Measurements from ENCODE around the gene ZNF93. TPM values are rescaled to one million over a fixed set of nuclear protein-coding genes. Genes with fewer than 3 reads are reported as not detected.
"Not testable (repeated sequence)": the region's sequence is repeated elsewhere in the genome, so short reads cannot be mapped to it uniquely, and the experiment has no call there.

Gene ZNF93
- total RNA-seq (10 to 100 TPM in 2 of 5 experiments, 1 to 10 TPM in 3; 3.4 to 11.6 (median 7.2) TPM), polyA plus RNA-seq (1 to 10 TPM; 8.7 to 9.6 TPM), total RNA-seq (9.4 reads per million, percentile 34 among the genes with 10 or more reads in this experiment)

GRCh38 chr19:19900729-19901444, at the start of gene ZNF93:
Gene ZNF93, plus strand, starts transcription at chr19:19900946. Its CDS starts 143 bp downstream, at chr19:19901089.
- Mint-ChIP-seq H3K36me3 (peaks cover 9 to 71% (median 15%) of the 10 kb centered on the region in 5 donors), H3K27me3 (no peaks in the 10 kb centered on the region), H3K4me3 (peak within 1 kb of the TSS; percentile 90 to 100 (median 97)), H3K4me1 (peaks cover 16 to 40% (median 32%) of the 10 kb centered on the region in 7 donors), H3K9me3 (peaks cover 15 to 49% (median 27%) of the 10 kb centered on the region in 11 donors), H3K27ac (peak within 1 kb of the TSS; percentile 82 to 97 (median 92))
- peaks cover 0 to 13% (median 5%) of the 10 kb centered on the region in 3 experiments for H3K9me3 ChIP-seq (ENCODE audit: control insufficient read depth in 2 of 3, low read length in 3 of 3)
- DNase-seq (peak; percentile 67 to 94 (median 91)), ATAC-seq (peak; percentile 99)
- CTCF ChIA-PET: interaction anchor here (0.7 to 1.4 kb wide), 2 partner anchors 11 to 381 kb away, joined by 3 read pairs; no protein-coding TSS in a partner anchor
- POLR2A ChIA-PET: interaction anchor here (0.5 to 4.6 kb wide), 20 partner anchors 16 to 274 kb away, joined by 3 to 44 read pairs (median 6); partner anchors contain the start of genes ATP13A1, ZNF101, ZNF14 and ZNF253
- intact Hi-C loops (cut with micrococcal nuclease): loop anchor here (1.0 to 10.0 kb wide), 11 partner anchors 35 to 666 kb away; partner anchors contain the start of genes ZNF101 (in 2 of the 2), ZNF506 (in 2 of the 2), MAU2 (in 1 of the 2) and SUGP1 (in 1 of the 2)
- H3K27me3 ChIP-seq (ENCODE audit: control insufficient read depth in 2 of 2, insufficient read depth in 2 of 2, low read length in 2 of 2): no peaks in the 10 kb centered on the region
- H3K4me3 ChIP-seq (ENCODE audit: low read length): peak within 1 kb of the TSS; percentile 83
- no peaks in the 10 kb centered on the region for H3K36me3 ChIP-seq (ENCODE audit: control insufficient read depth in 2 of 3, insufficient read depth in 3 of 3, low read length in 3 of 3)
- H3K4me1 ChIP-seq (ENCODE audit: control insufficient read depth in 2 of 2, insufficient read depth in 2 of 2, low read length in 2 of 2): no peaks in the 10 kb centered on the region
- H3K27ac ChIP-seq (ENCODE audit: low read depth, low read length): peak within 1 kb of the TSS; percentile 77

DNA sequence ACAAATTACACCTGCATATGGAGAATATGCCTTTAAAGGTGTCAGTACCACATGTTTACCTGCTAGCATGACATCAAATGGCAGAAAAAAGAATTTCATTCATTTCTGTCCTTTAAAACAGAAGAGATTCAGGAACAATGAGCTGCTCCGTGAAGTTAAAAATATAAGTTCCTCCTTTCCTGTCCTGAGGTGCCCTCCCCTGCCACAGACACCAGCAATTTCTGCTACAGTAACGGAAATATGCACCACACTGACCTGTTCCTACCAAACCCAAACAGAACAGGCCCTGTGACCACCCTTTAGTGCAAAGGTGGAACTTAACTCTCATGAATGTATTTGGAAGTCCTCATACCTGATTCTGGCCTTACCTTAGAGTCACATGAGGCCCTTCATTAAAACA, 49.0 kb upstream of the ZNF93 start:
- CTCF ChIA-PET, H3K27ac Mint-ChIP-seq, ATAC-seq: not testable (repeated sequence)

DNA sequence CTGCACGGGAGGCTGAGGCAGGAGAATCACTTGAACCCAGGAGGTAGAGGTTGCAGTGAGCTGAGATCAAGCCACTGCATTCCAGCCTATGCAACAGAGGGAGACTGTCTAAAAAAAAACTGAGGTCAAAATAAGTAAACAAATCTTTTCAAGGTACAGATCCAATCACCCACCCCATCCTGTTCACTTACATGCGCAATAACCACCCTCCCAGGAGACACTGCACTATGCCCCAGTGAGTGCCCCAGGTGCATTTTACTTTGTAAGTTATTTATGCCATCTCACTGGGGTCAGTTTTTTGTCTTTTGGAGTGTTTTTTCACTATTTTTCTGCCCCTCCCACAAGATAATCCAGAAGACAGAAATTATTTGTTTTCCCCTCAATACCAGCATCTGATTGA, 42.0 kb upstream of the ZNF93 start:
- H3K4me1 ChIP-seq (ENCODE audit: control insufficient read depth in 2 of 2, insufficient read depth in 2 of 2, low read length in 2 of 2): no peaks in the 10 kb centered on the region
- ChIA-PET CTCF (no interaction called here), POLR2A (no interaction called here)
- no peak overlapping the region for H3K4me3 ChIP-seq (ENCODE audit: low read length)
- DNase-seq: no peak
- ATAC-seq: no peak
- no peak overlapping the region for H3K27ac ChIP-seq (ENCODE audit: low read depth, low read length)
- no peaks in the 10 kb centered on the region for H3K27me3 ChIP-seq (ENCODE audit: control insufficient read depth in 2 of 2, insufficient read depth in 2 of 2, low read length in 2 of 2)
- Mint-ChIP-seq H3K36me3 (peaks cover 0 to 20% (median 13%) of the 10 kb centered on the region in 5 donors), H3K27ac (no peak overlapping the region), H3K4me1 (peaks cover 2 to 21% (median 11%) of the 10 kb centered on the region in 7 donors), H3K9me3 (peaks cover 0 to 40% (median 0%) of the 10 kb centered on the region in 11 donors), H3K27me3 (no peaks in the 10 kb centered on the region), H3K4me3 (no peak overlapping the region)
- intact Hi-C loops (cut with micrococcal nuclease): no loop called here
- no peaks in the 10 kb centered on the region for H3K9me3 ChIP-seq (ENCODE audit: control insufficient read depth in 2 of 3, low read length in 3 of 3)
- no peaks in the 10 kb centered on the region for H3K36me3 ChIP-seq (ENCODE audit: control insufficient read depth in 2 of 3, insufficient read depth in 3 of 3, low read length in 3 of 3)

More for the DNA sequence above, 49.0 kb upstream of the ZNF93 start:
- H3K9me3 Mint-ChIP-seq: peaks cover 0 to 20% (median 0%) of the 10 kb centered on the region in 11 donors
- H3K36me3 Mint-ChIP-seq; intact Hi-C loops (cut with micrococcal nuclease); H3K27me3 ChIP-seq (ENCODE audit: control insufficient read depth in 2 of 2, insufficient read depth in 2 of 2, low read length in 2 of 2); H3K9me3 ChIP-seq (ENCODE audit: control insufficient read depth in 2 of 3, low read length in 3 of 3); DNase-seq; H3K4me1 Mint-ChIP-seq; H3K27ac ChIP-seq (ENCODE audit: low read depth, low read length); H3K27me3 Mint-ChIP-seq; H3K4me1 ChIP-seq (ENCODE audit: control insufficient read depth in 2 of 2, insufficient read depth in 2 of 2, low read length in 2 of 2); H3K4me3 Mint-ChIP-seq; H3K4me3 ChIP-seq (ENCODE audit: low read length); H3K36me3 ChIP-seq (ENCODE audit: control insufficient read depth in 2 of 3, insufficient read depth in 3 of 3, low read length in 3 of 3): not testable (repeated sequence)
- POLR2A ChIA-PET: interaction anchor here (0.6 to 0.8 kb wide), 2 partner anchors 25 to 166 kb away, joined by 3 read pairs; no protein-coding TSS in a partner anchor

- CTCF ChIA-PET: no interaction called here
- peak overlapping the region; percentile 43 to 81 (median 68) for H3K4me3 Mint-ChIP-seq
- peaks cover 0 to 31% (median 0%) of the 10 kb centered on the region in 11 donors for H3K9me3 Mint-ChIP-seq
Observed at GRCh38 chr19:19860756-19861390, 39.9 kb upstream of the ZNF93 start.

DNA sequence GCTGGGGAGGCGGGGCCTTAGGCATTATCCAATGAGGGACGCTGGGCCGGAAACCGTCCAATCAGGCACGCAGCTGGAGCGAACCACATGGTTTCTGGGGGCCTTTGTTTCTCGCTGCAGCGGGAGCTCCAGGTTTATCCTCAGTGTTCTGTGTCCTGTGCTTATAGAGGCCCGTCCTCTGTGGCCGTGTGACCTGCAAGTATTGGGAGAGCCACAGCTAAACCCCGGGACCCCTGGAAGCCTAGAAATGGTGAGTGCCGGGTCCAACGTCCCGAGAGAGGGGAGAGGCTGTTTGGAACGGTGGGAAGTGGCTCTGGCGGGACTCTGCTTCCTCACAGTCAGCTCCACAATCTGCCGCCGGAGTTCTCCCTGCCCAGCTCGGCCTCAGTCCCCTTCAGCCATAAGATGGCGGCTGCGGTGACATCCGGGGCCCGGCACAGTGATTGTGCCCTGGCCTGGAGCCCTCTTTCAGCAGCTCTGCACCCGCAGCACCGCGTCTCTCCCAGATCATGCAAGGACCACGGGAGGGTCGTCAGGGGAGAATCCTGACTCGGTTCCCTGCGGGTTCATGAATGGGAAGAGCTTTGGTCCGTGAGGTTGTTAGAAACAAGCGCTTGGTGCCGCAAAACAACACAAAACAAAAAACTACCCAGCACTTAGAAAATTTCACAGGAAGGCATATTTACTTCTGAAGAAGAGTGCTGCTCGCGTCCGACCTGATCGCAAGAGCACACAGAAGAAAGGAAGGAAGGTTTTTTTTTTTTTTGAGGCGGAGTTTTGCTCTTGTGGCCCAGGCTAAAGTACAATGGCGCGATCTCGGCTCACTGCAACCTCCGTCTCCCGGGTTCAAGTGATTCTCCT, 34.8 kb upstream of the ZNF93 start, which contains the start of gene ZNF253:
Gene ZNF253 (plus strand): TSS at position 133 of the 861 bp plus-strand sequence. CDS start 115 bp downstream, at position 248.
- Mint-ChIP-seq H3K27ac (peak within 1 kb of the TSS; percentile 96 to 100 (median 99)), H3K36me3 (peaks cover 0 to 45% (median 3%) of the 10 kb centered on the region in 5 donors), H3K9me3 (peaks cover 0 to 20% (median 0%) of the 10 kb centered on the region in 11 donors), H3K4me3 (peak within 1 kb of the TSS; percentile 98 to 100 (median 100)), H3K27me3 (no peaks in the 10 kb centered on the region), H3K4me1 (peaks cover 21 to 41% (median 32%) of the 10 kb centered on the region in 7 donors)
- ATAC-seq (peak; percentile 95), DNase-seq (peak; percentile 76 to 95 (median 92))
- ChIA-PET CTCF (interaction anchor here (0.6 to 1.8 kb wide), 5 partner anchors 9 to 344 kb away, joined by 3 to 5 read pairs (median 3); partner anchors contain the start of gene ZNF506), POLR2A (interaction anchor here (0.6 to 8.2 kb wide), 36 partner anchors 11 to 1988 kb away, joined by 3 to 130 read pairs (median 5); partner anchors contain the start of genes ATP13A1, GMIP, ZNF101 and ZNF14)
- H3K27me3 ChIP-seq (ENCODE audit: control insufficient read depth in 2 of 2, insufficient read depth in 2 of 2, low read length in 2 of 2): no peaks in the 10 kb centered on the region
- no peaks in the 10 kb centered on the region for H3K9me3 ChIP-seq (ENCODE audit: control insufficient read depth in 2 of 3, low read length in 3 of 3)
- peak within 1 kb of the TSS; percentile 93 for H3K4me3 ChIP-seq (ENCODE audit: low read length)
- no peaks in the 10 kb centered on the region for H3K36me3 ChIP-seq (ENCODE audit: control insufficient read depth in 2 of 3, insufficient read depth in 3 of 3, low read length in 3 of 3)
- intact Hi-C loops (cut with micrococcal nuclease): loop anchor here (1.0 to 5.0 kb wide), 10 partner anchors 34 to 1156 kb away; partner anchors contain the start of genes ZNF101 (in 2 of the 2), ZNF506 (in 2 of the 2), ZNF93 (in 2 of the 2) and ATP13A1 (in 1 of the 2)
- peak within 1 kb of the TSS; percentile 86 for H3K27ac ChIP-seq (ENCODE audit: low read depth, low read length)
- H3K4me1 ChIP-seq (ENCODE audit: control insufficient read depth in 2 of 2, insufficient read depth in 2 of 2, low read length in 2 of 2): peaks cover 7 to 13% of the 10 kb centered on the region in 2 donors

More at GRCh38 chr19:19860756-19861390, 39.9 kb upstream of the ZNF93 start:
- POLR2A ChIA-PET: interaction anchor here (0.6 to 3.6 kb wide), 9 partner anchors 10 to 1953 kb away, joined by 3 to 21 read pairs (median 6); partner anchors contain the start of genes ZNF14, ZNF506 and ZNF93
- no peaks in the 10 kb centered on the region for H3K36me3 ChIP-seq (ENCODE audit: control insufficient read depth in 2 of 3, insufficient read depth in 3 of 3, low read length in 3 of 3)
- H3K27ac ChIP-seq (ENCODE audit: low read depth, low read length): peak overlapping the region; percentile 35
- no peaks in the 10 kb centered on the region for H3K27me3 Mint-ChIP-seq
- H3K9me3 ChIP-seq (ENCODE audit: control insufficient read depth in 2 of 3, low read length in 3 of 3): no peaks in the 10 kb centered on the region
- no peaks in the 10 kb centered on the region for H3K27me3 ChIP-seq (ENCODE audit: control insufficient read depth in 2 of 2, insufficient read depth in 2 of 2, low read length in 2 of 2)
- peak overlapping the region; percentile 41 for H3K4me3 ChIP-seq (ENCODE audit: low read length)
- intact Hi-C loops (cut with micrococcal nuclease): no loop called here
- H3K27ac Mint-ChIP-seq: peak overlapping the region in 7 of 9 donors; percentile 0 to 77 (median 52)
- no peaks in the 10 kb centered on the region for H3K4me1 ChIP-seq (ENCODE audit: control insufficient read depth in 2 of 2, insufficient read depth in 2 of 2, low read length in 2 of 2)
- peaks cover 0 to 19% (median 7%) of the 10 kb centered on the region in 5 donors for H3K36me3 Mint-ChIP-seq
- DNase-seq: peak in 8 of 9 donors; percentile 35 to 78 (median 62)
- H3K4me1 Mint-ChIP-seq: peaks cover 5 to 15% (median 8%) of the 10 kb centered on the region in 7 donors
- peak; percentile 76 for ATAC-seq

All from naive thymus-derived CD4-positive, alpha-beta T cell (primary cell).